Endothelial cell of umbilical vein (primary cell): ENCODE measurements around the gene THOP1. TPM values are rescaled to one million over a fixed set of nuclear protein-coding genes. Genes with fewer than 3 reads are reported as not detected.

Experiments used
- BruUV-seq: library from RNA; stranded (reverse); fragments of 400-500 nt; replicated peaks from 2 replicates; lab custom pipeline; 2021; lab: Mats Ljungman, UMichigan
- CTCF ChIA-PET: fragments of 300-600, 350-600 bp; sonication (Branson Sonifier 250); formaldehyde crosslinking; loops from one replicate; lab custom pipeline; 2021; ENCODE audit warnings: antibody characterized with exemption, inconsistent platforms; lab: Charles Lee
- POLR2A ChIA-PET: fragments of 300-600, 350-600 bp; sonication (Branson Sonifier 250); formaldehyde crosslinking; loops from one replicate; lab custom pipeline; 2021; ENCODE audit warnings: antibody characterized with exemption, inconsistent platforms; lab: Charles Lee
- DNase-seq: peaks from one replicate; pipeline ENCODE4 v3.0.0-alpha.2; 2011; ENCODE audit warnings: low read depth, low spot score
- FAIRE-seq: peaks from 2 replicates; lab custom pipeline; 2011; peaks lifted over from hg19 to GRCh38; lab: Jason Lieb, UNC
- H2AFZ ChIP-seq: 2 replicates; pipeline ENCODE4 v1.6.0; 2012; ENCODE audit warnings: low read depth, low read length, control low read depth, inconsistent platforms
- H3K27ac ChIP-seq: 2 replicates; pipeline ENCODE4 v1.5.1; 2011; ENCODE audit warnings: low read depth, mild to moderate bottlenecking, control low read depth, low read length, moderate library complexity; ENCODE audit not compliant: insufficient read depth
- H3K27me3 ChIP-seq, 2 experiments: 2 replicates each; pipeline versions ENCODE4 v1.6.0 to v1.6.1; 2011; ENCODE audit warnings: low read length in 2 of 2, mixed read lengths in 1 of 2; ENCODE audit not compliant: control insufficient read depth in 2 of 2, insufficient read depth in 2 of 2
- H3K36me3 ChIP-seq, 2 experiments: 2 replicates in 1 of 2; 3 replicates in 1 of 2; pipeline ENCODE4 v1.5.1; 2011; ENCODE audit warnings: low read length in 2 of 2, mild to moderate bottlenecking in 1 of 2, moderate library complexity in 1 of 2; ENCODE audit not compliant: control insufficient read depth in 2 of 2, insufficient read depth in 2 of 2; ENCODE audit errors: extremely low read depth in 1 of 2
- H3K4me1 ChIP-seq: 3 replicates; pipeline ENCODE4 v1.5.1; 2011; ENCODE audit warnings: mild to moderate bottlenecking, low read length; ENCODE audit not compliant: control insufficient read depth, insufficient read depth; ENCODE audit errors: extremely low read depth
- H3K4me2 ChIP-seq: 2 replicates; pipeline ENCODE4 v1.6.1; 2011; ENCODE audit warnings: low read length, control low read depth, mixed read lengths; ENCODE audit not compliant: insufficient read depth
- H3K4me3 ChIP-seq, 3 experiments: fragments of 200-600 bp in 1 of 3; sonication (generic), shearing (Covaris generic) in 1 of 3; replicated peaks in 1 of 3; 2 replicates each; pipeline ENCODE4 v1.5.1; 2011 to 2016; ENCODE audit warnings: control low read depth in 3 of 3, low read length in 3 of 3, mild to moderate bottlenecking in 2 of 3, inconsistent platforms in 1 of 3, low read depth in 1 of 3, moderate library complexity in 1 of 3; ENCODE audit not compliant: insufficient read depth in 1 of 3
- H3K79me2 ChIP-seq: 2 replicates; pipeline ENCODE4 v1.6.0; 2012; ENCODE audit warnings: low read length, inconsistent platforms; ENCODE audit not compliant: control insufficient read depth, insufficient read depth
- H3K9ac ChIP-seq: replicated peaks from 2 replicates; pipeline ENCODE3; 2011; ENCODE audit warnings: low read length, control low read depth; ENCODE audit not compliant: insufficient read depth; ENCODE audit errors: extremely low read depth
- H3K9me1 ChIP-seq: replicated peaks from 3 replicates; pipeline ENCODE4 v1.6.0; 2011; ENCODE audit warnings: mild to moderate bottlenecking, low read length; ENCODE audit not compliant: control insufficient read depth, insufficient read depth; ENCODE audit errors: extremely low read depth
- H3K9me3 ChIP-seq: replicated peaks from 2 replicates; pipeline ENCODE4 v1.5.1; 2012; ENCODE audit warnings: low read length, inconsistent platforms; ENCODE audit not compliant: control insufficient read depth, insufficient read depth
- H4K20me1 ChIP-seq: replicated peaks from 2 replicates; pipeline ENCODE3; 2011; ENCODE audit warnings: mild to moderate bottlenecking, low read length; ENCODE audit not compliant: control insufficient read depth, insufficient read depth; ENCODE audit errors: extremely low read depth
- EZH2 ChIP-seq: IDR thresholded peaks from 2 replicates; pipeline ENCODE4 v1.6.1; 2012; ENCODE audit warnings: borderline replicate concordance, low read depth, mild to moderate bottlenecking, moderate library complexity, low read length, inconsistent platforms; ENCODE audit not compliant: severe bottlenecking
- FOS ChIP-seq: IDR thresholded peaks from 2 replicates; pipeline ENCODE4 v1.6.1; 2011; ENCODE audit warnings: mild to moderate bottlenecking, low read length, moderate library complexity, borderline replicate concordance; ENCODE audit not compliant: insufficient read depth
- GATA2 ChIP-seq: IDR thresholded peaks from 2 replicates; pipeline ENCODE4 v1.7.0; 2011; ENCODE audit warnings: low read depth, mild to moderate bottlenecking, moderate library complexity, mixed read lengths, low read length; ENCODE audit not compliant: insufficient read length, insufficient read depth
- JUN ChIP-seq: IDR thresholded peaks from 2 replicates; pipeline ENCODE4 v1.6.1; 2011; ENCODE audit warnings: borderline replicate concordance, low read depth; ENCODE audit not compliant: insufficient read length, insufficient read depth
- MYC ChIP-seq: IDR thresholded peaks from one replicate; pipeline ENCODE4 v1.6.1; 2011; ENCODE audit warnings: mild to moderate bottlenecking, low read depth, low read length
- POLR2A ChIP-seq: IDR thresholded peaks from 2 replicates; pipeline ENCODE4 v1.6.1; 2012; ENCODE audit warnings: low read depth, mild to moderate bottlenecking, control low read depth, low read length
- POLR2AphosphoS5 ChIP-seq: IDR thresholded peaks from 2 replicates; pipeline ENCODE4 v1.6.1; 2012; ENCODE audit warnings: low read depth, mild to moderate bottlenecking, control low read depth, low read length, moderate library complexity; ENCODE audit not compliant: insufficient read depth
- dilution Hi-C: fragments of 300-500 bp; cut with MboI; formaldehyde crosslinking; loops from one replicate; pipeline ENCODE4 v1.15.0; 2019; ENCODE audit warnings: low sequenced_read_pairs; ENCODE audit not compliant: extremely low pct_ligation_motif_present
- intact Hi-C: fragments of 100-400 bp; cut with micrococcal nuclease; formaldehyde crosslinking; loops from one replicate; pipeline ENCODE4 v1.10.0; 2022
- polyA plus RNA-seq, 4 experiments: library from polyadenylated mRNA; depleted of rRNA in 3 of 4; stranded (reverse) in 3 of 4; unstranded in 1 of 4; fragments of >200 nt; gene quantifications; 2 replicates each; pipeline versions ENCODE4 v1.2.1 to v1.2.3, GENCODE V29; 2011 to 2012; ENCODE audit warnings: missing spikeins in 1 of 4
- total RNA-seq: library from RNA; stranded (reverse); gene quantifications from 2 replicates; pipeline ENCODE4 v1.2.3, GENCODE V29; 2021
- TF ChIP-seq, protein P1 (sequence below): IDR thresholded peaks from 2 replicates; pipeline ENCODE4 v1.6.1; 2011; ENCODE audit not compliant: insufficient read depth, insufficient read length
- TF ChIP-seq, protein P2 (sequence below), 2 donors: IDR thresholded peaks; 1 replicate in 1 of 2; 2 replicates in 1 of 2; pipeline ENCODE4 v1.5.1; 2011; ENCODE audit warnings: low read length in 2 of 2, mild to moderate bottlenecking in 2 of 2, moderate library complexity in 2 of 2, control low read depth in 1 of 2, inconsistent platforms in 1 of 2, low read depth in 1 of 2; ENCODE audit not compliant: insufficient read depth in 1 of 2; ENCODE audit errors: extremely low read depth in 1 of 2

Gene THOP1
- total and polyA plus RNA-seq, 2 donors (not counting 3 experiments of a cell fraction or from before 2014, with no cell fraction given), result 88.0 to 115 TPM

DNA sequence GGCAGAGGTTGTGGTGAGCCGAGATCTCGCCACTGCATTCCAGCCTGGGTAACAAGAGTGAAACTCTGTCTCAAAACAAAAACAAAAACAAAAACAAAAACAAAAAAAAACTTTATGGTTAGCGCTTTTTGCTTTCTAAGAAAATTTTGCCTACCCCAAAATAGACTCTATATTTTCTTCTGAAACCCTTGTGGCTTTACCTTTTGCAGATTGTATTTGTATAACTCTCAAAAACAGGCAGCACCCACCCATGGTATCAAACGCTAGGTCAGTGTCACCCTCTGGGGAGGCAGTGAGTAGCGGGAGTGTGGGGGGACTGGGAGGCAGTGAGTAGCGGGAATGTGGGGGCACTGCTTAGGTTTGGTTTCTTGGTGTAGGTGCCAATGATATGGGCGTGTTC lies 38.0 kb upstream of the THOP1 start:
- no peaks in the 10 kb centered on the region for H4K20me1 ChIP-seq
- CTCF ChIA-PET, result interaction anchor here (1.5 to 6.1 kb wide), 2 partner anchors 35 to 100 kb away, joined by 3 to 233 read pairs; no protein-coding TSS in a partner anchor
- H3K27ac ChIP-seq, result no peak overlapping the region
- no peak for DNase-seq
- BruUV-seq, result no TSS peak
- H3K9me3 ChIP-seq, result no peaks in the 10 kb centered on the region
- no peaks in the 10 kb centered on the region for H3K27me3 ChIP-seq
- H3K9ac ChIP-seq, result no peak overlapping the region
- H3K4me3 ChIP-seq, result no peak overlapping the region
- H3K4me1 ChIP-seq, result no peaks in the 10 kb centered on the region
- H3K79me2 ChIP-seq, result no peaks in the 10 kb centered on the region
- H2AFZ ChIP-seq, result no peak overlapping the region
- POLR2A ChIA-PET, result no interaction called here
- H3K36me3 ChIP-seq, result no peaks in the 10 kb centered on the region
- TF ChIP-seq FOS, result no peak
- TF ChIP-seq POLR2AphosphoS5, result no peak
- no peak for TF ChIP-seq GATA2
- no peak for TF ChIP-seq EZH2
- TF ChIP-seq, protein P1, sequence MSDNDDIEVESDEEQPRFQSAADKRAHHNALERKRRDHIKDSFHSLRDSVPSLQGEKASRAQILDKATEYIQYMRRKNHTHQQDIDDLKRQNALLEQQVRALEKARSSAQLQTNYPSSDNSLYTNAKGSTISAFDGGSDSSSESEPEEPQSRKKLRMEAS, result no peak
- TF ChIP-seq, protein P2, sequence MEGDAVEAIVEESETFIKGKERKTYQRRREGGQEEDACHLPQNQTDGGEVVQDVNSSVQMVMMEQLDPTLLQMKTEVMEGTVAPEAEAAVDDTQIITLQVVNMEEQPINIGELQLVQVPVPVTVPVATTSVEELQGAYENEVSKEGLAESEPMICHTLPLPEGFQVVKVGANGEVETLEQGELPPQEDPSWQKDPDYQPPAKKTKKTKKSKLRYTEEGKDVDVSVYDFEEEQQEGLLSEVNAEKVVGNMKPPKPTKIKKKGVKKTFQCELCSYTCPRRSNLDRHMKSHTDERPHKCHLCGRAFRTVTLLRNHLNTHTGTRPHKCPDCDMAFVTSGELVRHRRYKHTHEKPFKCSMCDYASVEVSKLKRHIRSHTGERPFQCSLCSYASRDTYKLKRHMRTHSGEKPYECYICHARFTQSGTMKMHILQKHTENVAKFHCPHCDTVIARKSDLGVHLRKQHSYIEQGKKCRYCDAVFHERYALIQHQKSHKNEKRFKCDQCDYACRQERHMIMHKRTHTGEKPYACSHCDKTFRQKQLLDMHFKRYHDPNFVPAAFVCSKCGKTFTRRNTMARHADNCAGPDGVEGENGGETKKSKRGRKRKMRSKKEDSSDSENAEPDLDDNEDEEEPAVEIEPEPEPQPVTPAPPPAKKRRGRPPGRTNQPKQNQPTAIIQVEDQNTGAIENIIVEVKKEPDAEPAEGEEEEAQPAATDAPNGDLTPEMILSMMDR (IDR thresholded peaks at IDR 0.05; ENCODE audit: extremely low read depth in 1 of 2, insufficient read depth in 1 of 2, low read depth in 1 of 2, low read length in 2 of 2), result no peak
- TF ChIP-seq MYC, result no peak
- TF ChIP-seq POLR2A, result no peak
- no peak for TF ChIP-seq JUN
- dilution Hi-C loops (no loop called here), intact Hi-C loops (no loop called here)
- no peak for FAIRE-seq
- no peaks in the 10 kb centered on the region for H3K9me1 ChIP-seq
- no peak overlapping the region for H3K4me2 ChIP-seq
